Activated CD8-positive, alpha-beta T cell treated with anti-CD3 and anti-CD28 coated beads for 36 hours (primary cell): ENCODE measurements around the gene PITPNB. TPM values are rescaled to one million over a fixed set of nuclear protein-coding genes. Genes with fewer than 3 reads are reported as not detected.

ENCODE experiments used
- ATAC-seq: fragments of 200-7000 bp; cut with Tn5 transposase; one replicate; pipeline ENCODE4 v1.10.0; 2021; ENCODE audit warnings: mild to moderate bottlenecking, moderate library complexity
- CTCF ChIA-PET: fragments of 350-600 bp; sonication (Branson Sonifier 250); formaldehyde crosslinking; loops from one replicate; lab custom pipeline; 2021; ENCODE audit warnings: antibody characterized with exemption; lab: Charles Lee
- POLR2A ChIA-PET: fragments of 350-600 bp; sonication (Branson Sonifier 250); formaldehyde crosslinking; loops from one replicate; lab custom pipeline; 2021; ENCODE audit warnings: antibody characterized with exemption; lab: Charles Lee
- DNase-seq: peaks from one replicate; pipeline ENCODE4 v3.0.0-alpha.2; 2020
- H3K27ac Mint-ChIP-seq: one replicate; pipeline ENCODE4 v1.8.0; 2021; ENCODE audit warnings: mild to moderate bottlenecking, mixed read lengths
- H3K27me3 Mint-ChIP-seq: one replicate; pipeline ENCODE4 v1.8.0; 2021; ENCODE audit warnings: mixed read lengths
- H3K36me3 Mint-ChIP-seq: one replicate; pipeline ENCODE4 v1.8.0; 2021; ENCODE audit warnings: low read depth, mixed read lengths
- H3K4me1 Mint-ChIP-seq: one replicate; pipeline ENCODE4 v1.8.0; 2021; ENCODE audit warnings: low read depth, mixed read lengths
- H3K4me3 Mint-ChIP-seq: one replicate; pipeline ENCODE4 v1.8.0; 2021; ENCODE audit warnings: mild to moderate bottlenecking, moderate library complexity, mixed read lengths
- H3K9me3 Mint-ChIP-seq: one replicate; pipeline ENCODE4 v1.8.0; 2021; ENCODE audit warnings: mixed read lengths
- CTCF ChIP-seq: fragments of 200-600 bp; IDR thresholded peaks from one replicate; pipeline ENCODE4 v1.8.0; 2022; ENCODE audit warnings: antibody characterized with exemption, mild to moderate bottlenecking
- intact Hi-C: fragments of 100-400 bp; cut with micrococcal nuclease; formaldehyde crosslinking; loops from one replicate; pipeline ENCODE4 v1.10.0; 2022
- total RNA-seq, 2 experiments: library from RNA; stranded (reverse); gene quantifications; one replicate each; pipeline ENCODE4 v1.2.3, GENCODE V29; 2021

The PITPNB gene
- total RNA-seq, 2 experiments from 2014 or later = 87.7 to 89.1 TPM

GRCh38 chr22:27834364-27835185 is 84.5 kb downstream of the PITPNB start:
- no peak overlapping the region for H3K27ac Mint-ChIP-seq
- ChIA-PET CTCF (interaction anchor here (1.3 kb wide), 1 partner anchor 10 kb away, joined by 4 read pairs; no protein-coding TSS in a partner anchor), POLR2A (no interaction called here)
- no peaks in the 10 kb centered on the region for H3K9me3 Mint-ChIP-seq
- no peak overlapping the region for H3K4me3 Mint-ChIP-seq
- intact Hi-C loops = no loop called here
- peaks cover 14% of the 10 kb centered on the region for H3K4me1 Mint-ChIP-seq
- ATAC-seq (no peak), DNase-seq (no peak)
- H3K36me3 Mint-ChIP-seq = peaks cover 3% of the 10 kb centered on the region
- no peaks in the 10 kb centered on the region for H3K27me3 Mint-ChIP-seq
- no peak for TF ChIP-seq CTCF

- POLR2A ChIA-PET = no interaction called here
- Mint-ChIP-seq H3K27ac (no peak overlapping the region), H3K4me1 (peaks cover 14% of the 10 kb centered on the region), H3K9me3 (no peaks in the 10 kb centered on the region), H3K27me3 (no peaks in the 10 kb centered on the region), H3K36me3 (peaks cover 2% of the 10 kb centered on the region), H3K4me3 (no peak overlapping the region)
- CTCF ChIA-PET = interaction anchor here (0.8 to 1.3 kb wide), 2 partner anchors 9 kb away, joined by 3 to 4 read pairs; no protein-coding TSS in a partner anchor
- DNase-seq (no peak), ATAC-seq (no peak)
- intact Hi-C loops = no loop called here
- no peak for TF ChIP-seq CTCF
Observed at GRCh38 chr22:27833803-27834202, 85.3 kb downstream of the PITPNB start.

- ATAC-seq = no peak
- Mint-ChIP-seq H3K4me3 (no peak overlapping the region), H3K27ac (no peak overlapping the region), H3K4me1 (peaks cover 14% of the 10 kb centered on the region), H3K27me3 (no peaks in the 10 kb centered on the region), H3K9me3 (no peaks in the 10 kb centered on the region), H3K36me3 (peaks cover 2% of the 10 kb centered on the region)
- intact Hi-C loops = no loop called here
- TF ChIP-seq CTCF = no peak
- DNase-seq = no peak
- ChIA-PET CTCF (no interaction called here), POLR2A (interaction anchor here (0.7 kb wide), 1 partner anchor 81 kb away, joined by 3 read pairs; no protein-coding TSS in a partner anchor)
Observed at GRCh38 chr22:27832606-27833005, 86.5 kb downstream of the PITPNB start.

GRCh38 chr22:27829620-27830019 is 89.4 kb downstream of the PITPNB start:
- intact Hi-C loops = no loop called here
- Mint-ChIP-seq H3K27ac (no peak overlapping the region), H3K4me3 (no peak overlapping the region), H3K36me3 (peaks cover 3% of the 10 kb centered on the region), H3K9me3 (no peaks in the 10 kb centered on the region), H3K4me1 (peaks cover 14% of the 10 kb centered on the region), H3K27me3 (no peaks in the 10 kb centered on the region)
- TF ChIP-seq CTCF = no peak
- CTCF ChIA-PET = no interaction called here
- DNase-seq (no peak), ATAC-seq (no peak)
- POLR2A ChIA-PET = no interaction called here
